ENCODE measurements around the gene ADRA2C.

Gene ADRA2C

DNA sequence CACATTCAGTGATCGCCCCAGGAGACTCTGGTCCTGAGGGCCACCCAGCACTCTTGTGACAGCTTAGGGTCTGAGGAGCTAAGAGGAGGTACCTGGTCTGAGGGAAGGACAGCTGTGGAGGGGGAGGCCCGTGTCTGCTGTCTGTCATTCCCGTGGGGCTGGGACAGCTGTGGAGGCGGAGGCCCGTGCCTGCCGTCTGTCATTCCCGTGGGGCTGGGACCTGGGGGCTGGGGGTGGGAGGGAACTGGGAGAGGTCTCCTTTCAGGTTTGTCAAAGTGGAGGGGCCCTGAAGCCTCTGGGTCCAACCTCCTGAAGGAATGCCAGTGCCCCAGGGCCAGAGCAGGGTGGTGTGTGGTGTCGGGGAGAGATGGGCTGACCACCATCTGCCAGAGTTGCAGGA, 45.0 kb upstream of the ADRA2C start:
- no peak overlapping the region for H3K4me3 ChIP-seq (ENCODE audit: low read depth, low read length)
- no peak for DNase-seq (ENCODE audit: low read depth)
- TF ChIP-seq, protein P1, sequence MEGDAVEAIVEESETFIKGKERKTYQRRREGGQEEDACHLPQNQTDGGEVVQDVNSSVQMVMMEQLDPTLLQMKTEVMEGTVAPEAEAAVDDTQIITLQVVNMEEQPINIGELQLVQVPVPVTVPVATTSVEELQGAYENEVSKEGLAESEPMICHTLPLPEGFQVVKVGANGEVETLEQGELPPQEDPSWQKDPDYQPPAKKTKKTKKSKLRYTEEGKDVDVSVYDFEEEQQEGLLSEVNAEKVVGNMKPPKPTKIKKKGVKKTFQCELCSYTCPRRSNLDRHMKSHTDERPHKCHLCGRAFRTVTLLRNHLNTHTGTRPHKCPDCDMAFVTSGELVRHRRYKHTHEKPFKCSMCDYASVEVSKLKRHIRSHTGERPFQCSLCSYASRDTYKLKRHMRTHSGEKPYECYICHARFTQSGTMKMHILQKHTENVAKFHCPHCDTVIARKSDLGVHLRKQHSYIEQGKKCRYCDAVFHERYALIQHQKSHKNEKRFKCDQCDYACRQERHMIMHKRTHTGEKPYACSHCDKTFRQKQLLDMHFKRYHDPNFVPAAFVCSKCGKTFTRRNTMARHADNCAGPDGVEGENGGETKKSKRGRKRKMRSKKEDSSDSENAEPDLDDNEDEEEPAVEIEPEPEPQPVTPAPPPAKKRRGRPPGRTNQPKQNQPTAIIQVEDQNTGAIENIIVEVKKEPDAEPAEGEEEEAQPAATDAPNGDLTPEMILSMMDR (IDR thresholded peaks at IDR 0.05; ENCODE audit: low read depth, low read length, missing control alignments): no peak

DNA sequence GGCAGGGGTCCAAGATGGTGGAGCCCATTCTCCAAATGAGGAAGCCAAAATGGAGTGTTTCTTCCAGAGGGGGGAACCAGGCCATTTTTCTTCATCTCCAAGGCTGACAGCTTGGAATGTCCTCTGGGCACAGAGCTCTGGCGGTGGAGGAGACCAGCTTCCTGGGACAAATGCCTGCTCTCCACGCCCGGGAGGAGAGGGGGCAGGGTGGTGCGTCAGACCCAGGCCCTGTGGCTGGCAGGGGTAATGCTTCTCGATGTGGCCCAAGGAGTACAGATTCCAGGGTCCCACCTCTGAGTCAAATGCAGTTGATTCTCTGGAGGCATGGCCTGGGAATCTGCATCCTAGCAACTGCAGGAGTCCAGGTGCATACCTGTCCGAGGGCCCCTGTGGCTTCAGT, 44.6 kb upstream of the ADRA2C start:
- no peak for DNase-seq (ENCODE audit: low read depth)
- TF ChIP-seq, protein P1 (IDR thresholded peaks at IDR 0.05; ENCODE audit: low read depth, low read length, missing control alignments): no peak
- no peak overlapping the region for H3K4me3 ChIP-seq (ENCODE audit: low read depth, low read length)

DNA sequence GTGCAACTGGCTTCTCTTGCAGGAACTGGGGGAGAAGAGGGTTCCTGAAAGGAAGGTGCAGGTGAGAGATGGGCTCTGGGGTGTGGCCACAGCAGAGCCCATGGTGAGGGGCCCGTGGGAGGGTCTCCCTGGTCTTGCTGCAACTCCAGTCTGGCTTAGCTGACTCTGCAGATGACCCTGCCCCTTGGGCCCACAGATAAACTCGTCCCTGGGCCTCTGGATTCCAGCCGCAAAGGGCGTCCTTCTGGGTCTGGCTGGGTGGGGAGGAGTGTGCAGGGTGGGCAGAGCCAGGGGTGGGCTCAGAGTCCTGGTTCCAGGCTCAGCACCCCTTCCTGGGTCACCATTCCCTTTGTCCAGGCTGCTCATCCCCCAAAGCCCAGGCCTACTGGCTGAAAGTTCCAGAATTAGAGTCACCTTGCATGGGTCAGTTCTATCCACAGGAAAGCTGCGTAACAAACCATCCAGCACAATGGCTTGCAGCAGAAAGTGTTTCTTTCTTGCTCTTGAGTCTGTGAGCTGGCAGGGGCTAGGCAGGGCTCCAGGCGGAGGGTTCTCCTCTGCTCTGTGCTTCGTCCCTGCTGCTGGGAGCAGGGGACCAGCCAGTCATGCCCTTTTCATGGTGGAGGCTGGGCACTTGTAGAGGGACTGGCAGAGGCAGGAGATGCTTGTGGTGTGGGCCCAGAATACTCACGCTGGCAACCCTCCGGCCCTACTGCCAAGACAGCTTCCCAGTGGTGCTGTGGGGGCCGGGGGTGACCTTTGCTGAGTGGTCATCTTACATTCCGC, 43.5 kb upstream of the ADRA2C start:
- TF ChIP-seq, protein P1 (IDR thresholded peaks at IDR 0.05; ENCODE audit: low read depth, low read length, missing control alignments): no peak
- no peak overlapping the region for H3K4me3 ChIP-seq (ENCODE audit: low read depth, low read length)
- DNase-seq (ENCODE audit: low read depth): no peak

DNA sequence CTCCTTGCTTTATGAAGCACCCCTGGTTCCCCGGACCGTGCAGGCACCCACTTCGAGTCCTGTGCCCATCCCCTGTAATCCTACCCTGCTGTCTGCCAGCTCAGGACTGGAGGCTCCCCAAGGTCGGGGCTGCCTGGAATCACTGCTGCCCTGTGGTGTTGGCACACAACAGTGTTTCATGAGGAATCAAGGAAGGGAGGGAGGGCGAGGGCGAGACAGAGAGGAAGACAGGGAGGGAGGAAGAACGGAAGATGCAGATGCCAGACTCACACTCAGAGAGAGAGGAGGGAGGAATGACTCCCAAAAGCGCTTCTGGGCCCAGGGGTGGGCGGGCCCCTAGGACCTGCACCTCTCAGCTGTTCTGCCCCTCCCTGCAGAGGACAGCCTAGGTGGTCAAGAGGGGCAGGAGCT, 42.9 kb upstream of the ADRA2C start:
- TF ChIP-seq, protein P1 (IDR thresholded peaks at IDR 0.05; ENCODE audit: low read depth, low read length, missing control alignments): no peak
- DNase-seq (ENCODE audit: low read depth): no peak
- no peak overlapping the region for H3K4me3 ChIP-seq (ENCODE audit: low read depth, low read length)

DNA sequence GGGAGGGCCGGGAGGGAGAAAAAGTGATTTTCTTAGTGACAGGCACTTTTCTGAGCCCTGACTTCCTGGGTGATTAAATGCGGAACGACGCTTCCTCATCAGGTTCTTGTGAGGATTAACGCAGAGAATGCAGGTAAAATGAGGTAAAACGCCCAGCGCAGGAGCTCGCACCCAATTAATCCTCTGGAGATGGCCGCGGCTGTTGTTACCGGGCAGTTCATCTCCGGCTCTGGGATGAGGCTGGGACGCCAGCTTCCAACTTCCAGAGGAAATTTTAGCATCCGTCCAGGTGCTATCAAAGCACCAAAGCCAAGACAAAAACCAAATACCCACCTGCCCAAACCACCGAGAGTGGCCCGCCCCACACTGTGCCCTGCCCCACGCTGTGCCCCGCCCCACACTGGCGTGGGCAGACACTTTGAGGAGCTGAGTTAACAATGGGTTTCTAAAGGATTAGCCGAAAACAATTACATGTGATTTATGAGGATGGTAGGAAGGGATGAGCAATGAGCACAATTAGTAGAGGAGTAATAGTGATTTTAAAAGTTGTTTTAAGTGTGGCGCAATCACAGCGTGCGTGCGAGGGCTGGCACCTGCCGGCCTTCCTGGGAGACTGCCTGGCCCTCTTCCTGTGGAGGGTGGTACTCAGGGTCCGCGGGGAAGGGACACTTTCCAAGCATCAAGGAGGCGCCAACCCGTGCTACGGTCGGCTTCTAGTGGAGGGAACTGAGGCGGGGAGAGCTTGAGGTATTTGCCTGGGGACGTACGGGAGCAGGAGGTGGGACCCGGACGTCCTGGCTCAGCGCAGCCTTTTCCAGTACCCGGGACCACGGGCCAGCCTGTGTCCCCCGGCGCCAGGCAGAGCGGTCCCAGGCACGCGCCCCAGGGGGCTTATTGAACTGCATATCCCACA, 41.6 kb upstream of the ADRA2C start:
- no peak overlapping the region for H3K4me3 ChIP-seq (ENCODE audit: low read depth, low read length)
- DNase-seq (ENCODE audit: low read depth): no peak
- TF ChIP-seq, protein P1 (IDR thresholded peaks at IDR 0.05; ENCODE audit: low read depth, low read length, missing control alignments): no peak

DNA sequence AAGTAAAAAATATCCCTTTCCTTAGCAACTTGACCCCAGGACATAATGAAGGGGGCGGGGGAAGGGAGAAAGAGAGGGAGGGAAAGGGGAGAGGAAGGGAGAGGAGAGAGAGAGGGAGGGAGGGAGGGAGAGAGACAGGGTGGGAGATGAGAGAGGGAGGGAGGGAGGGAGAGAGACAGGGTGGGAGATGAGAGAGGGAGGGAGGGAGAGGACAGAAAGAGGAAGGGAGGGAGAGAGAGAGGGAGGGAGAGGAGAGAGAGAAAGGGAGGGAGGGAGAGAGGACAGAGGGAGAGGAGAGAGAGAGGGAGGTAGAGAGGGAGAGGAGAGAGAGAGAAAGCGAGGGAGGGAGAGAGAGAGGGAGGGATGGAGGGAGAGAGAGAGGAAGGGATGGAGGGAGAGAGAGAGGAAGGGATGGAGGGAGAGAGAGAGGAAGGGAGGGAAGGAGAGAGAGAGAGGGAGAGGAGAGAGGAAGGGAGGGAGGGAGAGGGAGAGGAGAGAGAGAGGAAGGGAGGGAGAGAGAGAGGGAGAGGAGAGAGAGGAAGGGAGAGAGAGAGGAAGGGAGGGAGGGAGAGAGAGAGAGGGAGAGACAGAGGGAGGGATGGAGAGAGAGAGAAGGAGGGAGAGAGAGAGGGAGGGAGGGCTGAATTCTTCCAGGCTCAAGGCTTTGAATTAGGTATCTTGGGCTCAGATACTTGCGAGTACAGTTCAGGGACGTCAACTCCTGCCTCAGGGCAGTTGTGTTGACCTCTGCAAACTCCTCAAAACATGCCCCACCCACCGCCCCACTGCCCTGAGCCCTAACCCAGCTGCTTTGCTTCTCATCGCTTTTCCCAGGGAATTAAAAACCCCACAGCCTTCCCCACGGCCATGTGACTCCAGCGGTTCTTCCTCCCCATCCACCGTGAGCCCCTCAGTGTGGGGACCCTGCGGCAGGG, 40.0 kb upstream of the ADRA2C start:
- no peak for DNase-seq (ENCODE audit: low read depth)
- TF ChIP-seq, protein P1 (IDR thresholded peaks at IDR 0.05; ENCODE audit: low read depth, low read length, missing control alignments): no peak
- no peak overlapping the region for H3K4me3 ChIP-seq (ENCODE audit: low read depth, low read length)

Data from GM12864 (cell line).